ENCODE results near the gene ZNF655. TPM values are rescaled to one million over a fixed set of nuclear protein-coding genes. Genes with fewer than 3 reads are reported as not detected.

The ZNF655 gene
- total and polyA plus RNA-seq, 2 experiments from 2014 or later: 20.6 to 55.8 TPM

- no peaks in the 10 kb centered on the region for H3K27me3 ChIP-seq (ENCODE audit: insufficient read depth)
- peaks cover 94% of the 10 kb centered on the region for H3K36me3 Mint-ChIP-seq (ENCODE audit: low read depth)
Measured at GRCh38 chr7:99622596-99622995, 64.2 kb downstream of the ZNF655 start.

More at GRCh38 chr7:99622596-99622995, 64.2 kb downstream of the ZNF655 start:
- Mint-ChIP-seq H3K9me3 (no peaks in the 10 kb centered on the region), H3K27ac (no peak overlapping the region), H3K4me1 (peaks cover 7% of the 10 kb centered on the region), H3K27me3 (ENCODE audit: insufficient read depth, low read depth, poor library complexity) (peaks cover 18% of the 10 kb centered on the region), H3K4me3 (no peak overlapping the region)
- no peak overlapping the region for H3K4me3 ChIP-seq
- H4K20me1 ChIP-seq (replicated peaks; ENCODE audit: insufficient read depth): peaks cover 15% of the 10 kb centered on the region
- DNase-seq (ENCODE audit: low spot score) (no peak), ATAC-seq (no peak)
- peaks cover 12% of the 10 kb centered on the region for H3K79me2 ChIP-seq (replicated peaks; ENCODE audit: insufficient read depth)
- TF ChIP-seq EZH2phosphoT487 (IDR thresholded peaks at IDR 0.05; ENCODE audit: unreplicated experiment): no peak
- TF ChIP-seq STAT1 (IDR thresholded peaks at IDR 0.05; ENCODE audit: unreplicated experiment): no peak
- no peak for TF ChIP-seq EZH2 (IDR thresholded peaks at IDR 0.05; ENCODE audit: low read depth, unreplicated experiment)
- no peak for TF ChIP-seq JUNB (IDR thresholded peaks at IDR 0.05; ENCODE audit: unreplicated experiment)
- TF ChIP-seq ZNF462 (CRISPR knock-in tag; IDR thresholded peaks at IDR 0.05): no peak
- no peak for TF ChIP-seq NANOG (IDR thresholded peaks at IDR 0.05; ENCODE audit: borderline replicate concordance)
- TF ChIP-seq REST (IDR thresholded peaks at IDR 0.05; ENCODE audit: unreplicated experiment): no peak
- TF ChIP-seq ETS1 (IDR thresholded peaks at IDR 0.05): no peak
- no peak for TF ChIP-seq POLR2AphosphoS5 (IDR thresholded peaks at IDR 0.05; ENCODE audit: low read depth)
- TF ChIP-seq ZNF114 (CRISPR knock-in tag; IDR thresholded peaks at IDR 0.05): no peak
- TF ChIP-seq CTCF (conservative IDR thresholded peaks at IDR 0.05; ENCODE audit: low read depth in 2 of 2): no peak
- no peak for TF ChIP-seq ZNF331 (CRISPR knock-in tag; IDR thresholded peaks at IDR 0.05; ENCODE audit: low read depth)
- no peak for TF ChIP-seq CREB1 (CRISPR knock-in tag; IDR thresholded peaks at IDR 0.05; ENCODE audit: low read depth)
- peaks cover 2% of the 10 kb centered on the region; the same call in 1 of the 2 replicates for H3K4me1 ChIP-seq (ENCODE audit: insufficient read depth)
- H3K27ac ChIP-seq (ENCODE audit: low read depth): no peak overlapping the region
- H3F3A ChIP-seq (replicated peaks; ENCODE audit: low read depth): no peaks in the 10 kb centered on the region
- no peak overlapping the region for H3K4me2 ChIP-seq
- H3K9me2 ChIP-seq (ENCODE audit: insufficient read depth): no peaks in the 10 kb centered on the region
- peaks cover 21% of the 10 kb centered on the region for H3K36me3 ChIP-seq (ENCODE audit: insufficient read depth)
- no peak overlapping the region for H2AFZ ChIP-seq

Measured in GM23338 (cell line).